Activated T-helper 17 cell treated with anti-CD3 and anti-CD28 coated beads, Interleukin-2, amount 50 U/mL, for 72 hours (primary cell): Measurements from ENCODE around the gene VTCN1. TPM values are rescaled to one million over a fixed set of nuclear protein-coding genes. Genes with fewer than 3 reads are reported as not detected.
"Not testable (repeated sequence)": the region's sequence is repeated elsewhere in the genome, so short reads cannot be mapped to it uniquely, and the experiment has no call there.

Experiments
- ATAC-seq: fragments of 150-1000 bp; cut with Tn5 transposase; replicated peaks from 2 replicates; pipeline ENCODE4 v1.10.0; 2021; ENCODE audit warnings: mild to moderate bottlenecking, moderate library complexity
- H3K27ac Mint-ChIP-seq: one replicate; pipeline ENCODE4 v1.8.0; 2022; ENCODE audit warnings: mixed read lengths
- H3K27me3 Mint-ChIP-seq: one replicate; pipeline ENCODE4 v1.8.0; 2022; ENCODE audit warnings: mixed read lengths
- H3K36me3 Mint-ChIP-seq: one replicate; pipeline ENCODE4 v1.8.0; 2022; ENCODE audit warnings: low read depth, mild to moderate bottlenecking, mixed read lengths
- H3K4me1 Mint-ChIP-seq: one replicate; pipeline ENCODE4 v1.8.0; 2022; ENCODE audit warnings: mixed read lengths
- H3K4me3 Mint-ChIP-seq: one replicate; pipeline ENCODE4 v1.8.0; 2022; ENCODE audit warnings: mild to moderate bottlenecking, mixed read lengths
- H3K9me3 Mint-ChIP-seq: one replicate; pipeline ENCODE4 v1.8.0; 2022; ENCODE audit warnings: mixed read lengths
- total RNA-seq, 2 donors: library from RNA; stranded (reverse); gene quantifications; one replicate each; pipeline ENCODE4 v1.2.3, GENCODE V29; 2022

VTCN1 gene
- total RNA-seq, 2 donors from 2014 or later = not detected

DNA sequence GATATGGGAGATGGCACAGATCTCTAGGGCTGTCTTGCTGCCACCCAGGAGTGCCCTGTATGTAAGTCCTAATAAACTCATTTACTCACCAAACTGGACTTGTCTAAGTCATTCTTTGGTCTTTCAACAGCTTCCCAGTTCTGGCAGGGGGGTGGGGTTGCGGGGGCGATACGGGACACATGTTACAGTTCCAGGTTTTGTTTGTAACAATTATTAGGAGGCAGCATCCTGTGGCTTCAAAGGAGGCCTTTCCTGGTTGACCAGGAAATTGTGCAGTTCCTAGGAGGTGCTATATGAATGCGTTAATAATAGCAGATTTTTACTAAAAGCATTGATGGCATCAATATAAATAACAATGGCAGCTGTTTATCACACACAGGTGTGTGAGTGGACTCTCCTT is 46.5 kb downstream of the VTCN1 start:
- peaks cover 12% of the 10 kb centered on the region for H3K27me3 Mint-ChIP-seq
- H3K36me3 Mint-ChIP-seq = no peaks in the 10 kb centered on the region
- no peak overlapping the region for H3K4me3 Mint-ChIP-seq
- no peaks in the 10 kb centered on the region for H3K9me3 Mint-ChIP-seq
- no peak overlapping the region for H3K27ac Mint-ChIP-seq
- no peaks in the 10 kb centered on the region for H3K4me1 Mint-ChIP-seq
- no peak for ATAC-seq

DNA sequence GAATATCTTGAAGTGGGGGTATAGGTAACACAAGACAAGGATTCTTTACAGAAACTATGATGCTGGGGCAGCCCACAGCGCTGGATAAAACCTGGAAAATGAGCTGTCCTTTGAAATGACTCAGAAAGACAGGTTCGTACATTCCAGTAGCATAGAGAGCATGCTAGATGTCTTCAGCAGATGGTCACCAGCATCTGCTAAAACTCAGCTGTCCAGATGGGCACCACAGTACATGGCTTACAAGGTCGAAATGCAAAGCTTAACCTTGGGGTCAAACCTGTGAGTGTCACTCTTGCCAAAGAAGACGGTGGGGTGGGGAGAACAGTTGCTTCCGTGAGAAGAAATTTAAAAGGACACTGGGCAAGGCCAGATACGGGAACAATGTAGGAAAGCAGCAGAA is 47.9 kb downstream of the VTCN1 start:
- no peak for ATAC-seq
- Mint-ChIP-seq H3K36me3 (no peaks in the 10 kb centered on the region), H3K27ac (no peak overlapping the region), H3K9me3 (no peaks in the 10 kb centered on the region), H3K4me3 (no peak overlapping the region), H3K27me3 (peaks cover 15% of the 10 kb centered on the region), H3K4me1 (no peaks in the 10 kb centered on the region)

DNA sequence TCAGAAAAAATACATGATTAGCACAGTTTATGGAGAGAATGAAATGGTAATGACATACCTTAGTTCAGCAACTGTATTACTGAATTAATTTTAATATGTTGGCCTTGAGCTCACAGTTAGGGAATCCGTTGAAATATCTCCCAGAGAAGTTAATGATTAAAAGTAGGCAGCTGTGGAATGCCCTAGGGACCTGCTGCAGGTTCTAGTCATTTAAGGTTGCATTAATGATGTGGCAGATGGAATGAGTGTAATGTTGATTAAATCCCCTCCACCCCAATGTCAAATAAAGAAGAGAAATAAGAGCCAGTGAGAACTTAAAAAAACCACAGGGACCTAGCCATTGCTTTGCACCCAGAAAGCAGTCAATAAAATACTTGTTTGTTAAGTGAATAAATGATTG is 48.8 kb downstream of the VTCN1 start:
- Mint-ChIP-seq H3K36me3 (no peaks in the 10 kb centered on the region), H3K4me3 (no peak overlapping the region), H3K27me3 (peaks cover 12% of the 10 kb centered on the region), H3K9me3 (no peaks in the 10 kb centered on the region), H3K27ac (no peak overlapping the region), H3K4me1 (no peaks in the 10 kb centered on the region)
- ATAC-seq = no peak

DNA sequence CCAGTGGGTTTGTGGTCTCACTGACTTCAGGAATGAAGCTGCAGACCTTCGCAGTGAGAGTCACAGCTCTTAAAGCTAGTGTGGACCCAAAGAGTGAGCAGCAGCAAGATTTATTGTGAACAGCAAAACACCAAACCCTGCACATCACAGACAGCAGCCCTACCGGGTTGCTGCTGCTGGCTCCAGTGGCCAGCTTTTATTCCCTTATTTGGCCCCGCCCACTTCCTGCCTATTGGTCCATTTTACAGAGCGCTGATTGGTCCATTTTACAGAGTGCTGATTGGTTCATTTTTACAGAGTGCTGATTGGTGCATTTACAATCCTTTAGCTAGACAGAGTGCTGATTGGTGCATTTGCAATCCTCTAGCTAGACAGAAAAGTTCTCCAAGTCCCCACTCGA is 59.4 kb downstream of the VTCN1 start:
- not testable (repeated sequence) for H3K27me3 Mint-ChIP-seq, H3K36me3 Mint-ChIP-seq, ATAC-seq, H3K4me3 Mint-ChIP-seq, H3K27ac Mint-ChIP-seq, H3K4me1 Mint-ChIP-seq, H3K9me3 Mint-ChIP-seq

DNA sequence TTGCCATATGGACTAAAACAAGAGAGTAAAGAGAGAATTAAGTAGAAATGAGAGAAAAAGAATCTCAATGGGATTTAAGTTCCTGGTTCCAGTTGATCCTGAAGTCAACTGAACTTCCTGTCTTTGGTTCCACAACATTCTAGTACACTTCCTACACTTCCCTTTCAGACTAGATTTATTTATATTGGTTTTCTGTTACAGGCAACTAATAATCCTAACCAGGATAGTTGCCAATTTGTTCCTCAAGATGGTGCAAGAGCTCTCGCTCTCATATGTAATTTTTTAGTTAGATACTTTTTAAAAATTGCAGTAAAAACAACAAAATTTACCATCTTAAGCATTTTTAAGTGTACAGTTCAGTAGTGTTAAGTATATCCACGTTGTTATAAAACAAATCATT is 60.4 kb downstream of the VTCN1 start:
- ATAC-seq = no peak
- H3K4me3 Mint-ChIP-seq = no peak overlapping the region
- H3K4me1 Mint-ChIP-seq = no peaks in the 10 kb centered on the region
- no peak overlapping the region for H3K27ac Mint-ChIP-seq
- H3K9me3 Mint-ChIP-seq = no peaks in the 10 kb centered on the region
- H3K27me3 Mint-ChIP-seq = peaks cover 7% of the 10 kb centered on the region
- H3K36me3 Mint-ChIP-seq = no peaks in the 10 kb centered on the region

DNA sequence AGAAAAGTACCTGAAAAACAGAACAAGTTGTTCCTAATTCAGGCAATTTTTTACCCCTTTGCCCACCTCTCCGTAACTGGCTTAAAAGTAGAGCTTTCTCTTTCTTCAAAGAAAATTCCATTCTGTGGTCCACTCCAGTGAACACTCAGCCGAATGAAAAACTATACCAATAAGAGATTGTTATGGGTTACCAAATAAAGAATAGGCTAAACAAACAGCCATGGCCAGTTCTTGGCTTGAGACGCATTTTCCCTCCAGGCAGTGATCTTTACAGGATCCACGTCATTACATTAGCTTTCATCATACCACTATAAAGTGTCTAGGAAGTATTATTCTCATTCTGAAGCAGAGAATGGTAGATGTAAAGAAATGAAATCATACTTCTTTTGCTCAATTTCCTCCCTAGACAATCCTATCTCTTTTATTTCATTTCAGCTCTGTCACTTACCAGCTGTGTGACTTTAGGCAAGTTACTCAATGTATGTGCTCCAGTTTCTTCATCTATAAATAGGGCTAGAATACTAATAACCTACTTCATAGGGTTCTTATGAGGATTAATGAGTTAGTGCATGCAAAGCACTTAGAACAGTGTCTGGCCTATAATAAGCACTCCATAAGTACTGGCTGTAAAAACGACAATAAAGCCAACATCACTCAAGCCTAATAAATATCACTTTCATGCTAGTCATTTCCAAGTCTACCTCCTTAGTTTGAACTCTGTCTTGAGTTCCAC is 62.7 kb downstream of the VTCN1 start:
- Mint-ChIP-seq H3K27me3 (peaks cover 7% of the 10 kb centered on the region), H3K36me3 (no peaks in the 10 kb centered on the region), H3K27ac (no peak overlapping the region), H3K4me3 (no peak overlapping the region), H3K9me3 (no peaks in the 10 kb centered on the region), H3K4me1 (no peaks in the 10 kb centered on the region)
- no peak for ATAC-seq

DNA sequence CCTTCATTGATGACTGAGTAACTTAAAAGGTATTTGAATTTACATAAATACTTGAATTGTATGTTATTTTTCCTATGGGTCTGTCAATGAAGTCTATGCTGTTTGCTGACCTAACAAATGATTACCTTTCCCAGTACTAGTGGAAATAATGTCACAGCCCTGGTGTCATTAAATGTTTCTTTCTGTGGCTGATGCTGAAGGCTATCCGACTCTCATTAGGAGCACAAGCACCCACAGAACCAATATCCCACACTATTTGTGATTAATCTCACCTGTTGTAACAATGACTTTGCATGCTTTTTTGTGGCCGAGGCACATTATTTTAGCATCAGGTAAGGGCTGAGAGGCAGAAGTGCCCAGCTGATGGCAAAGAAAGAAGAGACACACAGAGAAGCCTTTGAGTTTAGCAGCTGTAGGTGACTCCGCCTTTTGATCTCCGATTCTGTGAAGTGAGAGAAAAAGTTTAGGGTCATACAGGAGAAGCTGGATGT is 63.3 kb downstream of the VTCN1 start:
- Mint-ChIP-seq H3K27me3 (peaks cover 7% of the 10 kb centered on the region), H3K9me3 (no peaks in the 10 kb centered on the region), H3K4me1 (no peaks in the 10 kb centered on the region), H3K4me3 (no peak overlapping the region), H3K36me3 (no peaks in the 10 kb centered on the region), H3K27ac (no peak overlapping the region)
- no peak for ATAC-seq

DNA sequence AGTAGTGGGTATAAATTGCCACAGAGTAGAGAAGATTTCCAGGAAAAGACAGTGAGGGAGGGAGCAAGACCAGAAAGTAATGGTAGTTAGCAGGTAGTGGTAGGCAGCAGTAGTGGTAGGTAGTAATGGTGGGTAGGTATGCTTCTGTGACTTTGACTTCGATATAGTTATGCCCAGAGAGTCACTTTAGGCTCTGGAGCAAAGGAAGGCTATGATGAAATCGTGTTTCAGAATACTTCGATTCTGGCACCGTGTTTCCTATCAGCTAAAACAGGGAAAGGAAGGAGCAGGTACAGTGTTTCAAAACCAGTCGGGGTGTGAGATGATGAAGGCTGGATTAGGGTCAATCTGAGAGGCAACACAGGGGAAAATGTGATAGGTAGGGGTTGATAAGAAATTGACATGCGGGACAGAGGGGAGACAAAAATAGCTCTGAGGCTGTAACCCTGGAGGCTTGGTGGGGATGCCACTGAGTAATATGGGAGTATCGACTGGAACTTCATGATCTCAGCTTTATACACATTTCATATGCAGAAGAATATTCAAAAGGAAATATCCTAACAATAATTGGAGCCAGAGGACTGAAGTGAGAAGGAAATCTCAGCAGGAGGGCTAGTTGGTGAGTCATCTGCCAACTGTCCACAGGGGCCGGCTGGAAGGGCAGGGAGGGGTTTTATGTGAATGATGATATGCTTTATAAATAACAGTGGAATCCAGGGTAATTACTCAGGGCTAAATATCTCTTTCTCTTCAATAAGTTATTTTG is 64.0 kb downstream of the VTCN1 start:
- ATAC-seq = no peak
- Mint-ChIP-seq H3K4me3 (no peak overlapping the region), H3K4me1 (no peaks in the 10 kb centered on the region), H3K36me3 (no peaks in the 10 kb centered on the region), H3K27me3 (peaks cover 7% of the 10 kb centered on the region), H3K27ac (no peak overlapping the region), H3K9me3 (no peaks in the 10 kb centered on the region)

DNA sequence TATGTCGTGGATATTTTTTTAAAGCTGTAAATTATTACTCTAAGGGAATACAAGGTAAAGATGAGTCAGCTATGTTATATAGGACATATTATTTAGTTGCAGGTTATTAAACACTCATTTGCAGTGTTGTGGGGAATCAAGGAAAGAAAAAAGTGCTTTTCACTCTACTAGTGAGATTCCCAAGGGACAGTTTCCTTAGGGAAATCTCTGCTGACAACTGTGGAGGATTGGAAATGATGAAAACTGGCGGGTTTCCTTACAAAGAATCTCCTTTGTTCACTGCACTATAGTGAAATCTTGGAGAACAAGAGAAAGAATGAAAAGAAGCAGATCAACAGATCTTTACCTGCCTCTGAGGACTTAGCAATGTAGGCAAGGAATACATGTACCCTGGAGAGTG is 64.7 kb downstream of the VTCN1 start:
- ATAC-seq = no peak
- Mint-ChIP-seq H3K27ac (no peak overlapping the region), H3K4me3 (no peak overlapping the region), H3K4me1 (no peaks in the 10 kb centered on the region), H3K9me3 (no peaks in the 10 kb centered on the region), H3K27me3 (peaks cover 7% of the 10 kb centered on the region), H3K36me3 (no peaks in the 10 kb centered on the region)

DNA sequence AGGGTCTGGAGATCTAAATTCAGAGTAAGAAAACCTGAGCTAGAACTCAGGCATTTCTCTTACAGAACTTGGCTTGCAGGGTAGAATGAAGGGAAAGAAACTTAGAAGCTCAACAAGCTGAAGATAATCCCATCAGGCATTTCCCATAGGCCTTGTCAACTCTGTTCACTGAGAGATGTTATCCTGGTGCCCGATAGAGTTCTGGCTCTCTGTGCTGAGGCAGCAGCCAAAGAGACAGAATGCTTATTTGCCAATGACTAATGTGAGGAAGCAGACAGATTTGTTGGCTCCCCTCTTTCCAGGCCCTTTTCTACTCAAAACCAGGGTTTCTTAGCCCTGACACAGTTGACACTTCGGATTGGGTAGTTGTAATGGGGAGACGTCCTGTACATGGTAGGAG is 66.9 kb downstream of the VTCN1 start:
- no peaks in the 10 kb centered on the region for H3K9me3 Mint-ChIP-seq
- H3K27me3 Mint-ChIP-seq = peaks cover 7% of the 10 kb centered on the region
- no peak overlapping the region for H3K27ac Mint-ChIP-seq

DNA sequence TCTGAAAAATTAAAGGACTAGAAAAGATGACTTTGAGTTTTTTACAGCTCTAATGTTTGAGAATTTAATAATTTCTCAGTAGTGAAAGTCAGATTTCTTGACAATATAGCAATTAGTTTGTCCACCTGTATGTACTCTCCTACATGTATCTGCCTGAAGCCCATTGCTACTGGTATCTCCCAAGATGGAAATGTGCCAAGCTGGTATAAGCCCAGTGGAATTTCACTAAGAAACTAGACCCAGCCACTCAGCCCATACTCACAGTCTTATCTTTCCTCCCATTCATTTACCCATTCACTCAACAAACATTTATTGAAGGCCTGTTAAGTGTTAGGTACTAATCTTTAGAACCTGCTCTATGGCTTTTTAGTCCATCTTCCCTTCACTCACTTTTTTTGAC is 67.6 kb downstream of the VTCN1 start:
- H3K36me3 Mint-ChIP-seq = no peaks in the 10 kb centered on the region
- no peaks in the 10 kb centered on the region for H3K9me3 Mint-ChIP-seq
- H3K27ac Mint-ChIP-seq = no peak overlapping the region
- no peaks in the 10 kb centered on the region for H3K4me1 Mint-ChIP-seq
- ATAC-seq = no peak
- no peak overlapping the region for H3K4me3 Mint-ChIP-seq
- peaks cover 7% of the 10 kb centered on the region for H3K27me3 Mint-ChIP-seq

More for the DNA sequence above, 66.9 kb downstream of the VTCN1 start:
- no peak for ATAC-seq
- Mint-ChIP-seq H3K36me3 (no peaks in the 10 kb centered on the region), H3K4me3 (no peak overlapping the region), H3K4me1 (no peaks in the 10 kb centered on the region)

DNA sequence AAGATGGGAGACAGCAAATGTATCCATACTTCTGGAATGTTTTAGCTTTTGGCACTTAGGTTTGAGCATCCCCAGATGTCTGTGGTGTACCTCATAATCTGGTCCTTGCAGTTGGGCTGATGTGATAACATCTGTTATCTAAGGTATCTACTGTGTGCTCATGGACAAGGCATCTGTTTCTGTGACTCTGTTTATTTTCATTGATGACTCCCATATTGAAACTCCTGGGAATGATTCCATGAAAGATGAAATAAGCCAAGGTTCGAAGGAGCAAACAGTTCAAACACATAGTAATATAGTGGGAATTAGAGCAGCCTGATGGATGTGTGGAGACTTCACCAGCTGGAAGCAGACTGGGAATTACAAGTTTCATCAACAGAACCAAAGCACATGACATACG is 68.5 kb downstream of the VTCN1 start:
- no peaks in the 10 kb centered on the region for H3K9me3 Mint-ChIP-seq
- H3K27me3 Mint-ChIP-seq = peaks cover 7% of the 10 kb centered on the region
- H3K4me3 Mint-ChIP-seq = no peak overlapping the region
- no peaks in the 10 kb centered on the region for H3K36me3 Mint-ChIP-seq
- H3K4me1 Mint-ChIP-seq = no peaks in the 10 kb centered on the region
- no peak overlapping the region for H3K27ac Mint-ChIP-seq
- no peak for ATAC-seq

DNA sequence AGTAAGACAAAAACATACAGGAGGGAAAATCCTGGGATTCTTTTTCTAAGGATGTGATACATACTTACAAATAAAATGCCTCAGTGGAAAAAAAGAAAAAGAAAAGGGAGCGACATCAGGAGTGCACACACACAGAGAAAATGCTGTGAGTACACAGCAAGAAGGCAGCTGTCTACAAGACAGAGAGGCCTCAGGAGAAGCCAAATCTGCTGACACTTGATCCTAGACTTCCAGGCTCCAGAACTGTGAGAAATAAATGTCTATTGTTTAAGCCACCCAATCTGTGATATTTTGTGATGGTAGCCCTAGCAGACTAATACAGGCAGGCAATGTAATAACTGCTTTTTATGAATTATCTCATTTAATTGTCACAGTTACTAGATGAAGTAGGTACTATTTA is 72.2 kb downstream of the VTCN1 start:
- H3K27ac Mint-ChIP-seq = no peak overlapping the region
- no peaks in the 10 kb centered on the region for H3K4me1 Mint-ChIP-seq
- no peaks in the 10 kb centered on the region for H3K36me3 Mint-ChIP-seq
- ATAC-seq = no peak
- H3K4me3 Mint-ChIP-seq = no peak overlapping the region
- H3K27me3 Mint-ChIP-seq = peaks cover 16% of the 10 kb centered on the region
- no peaks in the 10 kb centered on the region for H3K9me3 Mint-ChIP-seq

DNA sequence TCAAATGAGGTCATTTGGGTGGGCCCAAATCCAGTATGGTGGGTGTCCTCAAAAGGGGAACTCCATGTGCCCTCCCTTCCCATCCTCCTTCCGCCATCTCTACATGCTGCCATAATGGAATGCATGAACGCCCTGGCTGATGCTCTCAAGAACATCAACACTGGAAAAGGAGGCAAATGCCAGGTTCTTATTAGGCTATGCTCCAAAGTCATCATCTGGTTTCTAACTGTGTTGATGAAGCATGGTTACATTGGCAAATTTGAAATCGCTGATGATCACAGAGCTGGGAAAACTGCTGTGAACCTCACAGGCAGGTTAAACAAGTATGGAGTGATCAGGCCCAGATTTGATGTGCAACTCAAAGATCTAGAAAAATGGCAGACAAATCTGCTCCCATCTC is 72.6 kb downstream of the VTCN1 start:
- Mint-ChIP-seq H3K27me3 (peaks cover 19% of the 10 kb centered on the region), H3K4me3 (no peak overlapping the region), H3K4me1 (no peaks in the 10 kb centered on the region), H3K27ac (no peak overlapping the region), H3K9me3 (no peaks in the 10 kb centered on the region), H3K36me3 (no peaks in the 10 kb centered on the region)
- no peak for ATAC-seq

DNA sequence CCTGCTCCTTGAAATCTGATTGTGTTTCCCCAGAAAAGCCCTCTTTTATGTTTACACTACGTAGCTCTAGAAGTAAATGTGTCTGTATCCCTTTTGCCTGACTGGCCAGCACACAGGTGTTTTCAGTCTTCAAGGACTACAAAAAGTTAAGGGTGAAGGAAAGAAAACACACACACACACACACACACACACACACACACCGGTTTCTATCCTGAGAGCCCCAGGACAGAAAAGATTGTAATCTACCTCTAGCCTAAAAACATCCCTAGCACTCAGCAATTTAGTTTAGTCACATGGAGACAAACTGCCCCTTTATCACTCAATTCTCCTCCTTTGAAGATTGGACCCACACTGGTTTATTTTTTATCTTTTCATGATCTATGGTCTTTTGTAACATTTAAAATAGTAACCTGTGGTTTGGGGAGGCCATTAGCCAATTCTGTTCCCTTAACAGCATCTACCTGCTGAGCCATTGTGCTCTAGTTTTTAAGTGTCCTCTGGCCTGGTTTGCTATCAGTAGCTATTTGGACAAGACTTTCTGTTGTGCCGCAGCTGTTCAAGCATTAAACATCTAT is 73.4 kb downstream of the VTCN1 start:
- no peak for ATAC-seq
- Mint-ChIP-seq H3K27ac (no peak overlapping the region), H3K36me3 (no peaks in the 10 kb centered on the region), H3K9me3 (no peaks in the 10 kb centered on the region), H3K27me3 (peaks cover 20% of the 10 kb centered on the region), H3K4me3 (no peak overlapping the region), H3K4me1 (no peaks in the 10 kb centered on the region)
